ENCODE data around the gene ARHGEF28.

ARHGEF28 gene

DNA sequence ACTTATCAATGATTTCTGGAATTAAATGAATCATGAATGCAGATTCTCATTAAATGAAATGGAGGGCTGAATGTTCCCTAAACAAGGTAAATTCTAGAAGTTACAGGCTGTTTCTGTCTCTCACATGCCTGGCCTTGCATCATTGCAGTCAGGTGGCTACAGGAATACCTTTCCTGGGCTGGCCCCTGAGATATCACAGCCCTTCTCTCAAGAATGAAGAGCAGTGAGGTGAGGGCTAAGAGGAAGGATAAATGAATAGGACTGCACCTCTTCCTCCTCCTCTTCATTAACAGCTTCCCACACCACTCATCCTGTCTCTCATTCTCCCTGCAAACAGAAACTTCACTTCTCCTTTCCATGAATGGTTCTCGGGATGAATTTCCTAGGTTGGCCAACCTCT, 22.5 kb downstream of the ARHGEF28 start:
- no peaks in the 10 kb centered on the region for H3F3A ChIP-seq (ENCODE audit: insufficient read depth, low read length)
- H3K4me2 ChIP-seq (ENCODE audit: low read depth, low read length): no peak overlapping the region
- no peak for TF ChIP-seq EZH2phosphoT487 (IDR thresholded peaks at IDR 0.05; ENCODE audit: low read length)
- TF ChIP-seq, protein P1, sequence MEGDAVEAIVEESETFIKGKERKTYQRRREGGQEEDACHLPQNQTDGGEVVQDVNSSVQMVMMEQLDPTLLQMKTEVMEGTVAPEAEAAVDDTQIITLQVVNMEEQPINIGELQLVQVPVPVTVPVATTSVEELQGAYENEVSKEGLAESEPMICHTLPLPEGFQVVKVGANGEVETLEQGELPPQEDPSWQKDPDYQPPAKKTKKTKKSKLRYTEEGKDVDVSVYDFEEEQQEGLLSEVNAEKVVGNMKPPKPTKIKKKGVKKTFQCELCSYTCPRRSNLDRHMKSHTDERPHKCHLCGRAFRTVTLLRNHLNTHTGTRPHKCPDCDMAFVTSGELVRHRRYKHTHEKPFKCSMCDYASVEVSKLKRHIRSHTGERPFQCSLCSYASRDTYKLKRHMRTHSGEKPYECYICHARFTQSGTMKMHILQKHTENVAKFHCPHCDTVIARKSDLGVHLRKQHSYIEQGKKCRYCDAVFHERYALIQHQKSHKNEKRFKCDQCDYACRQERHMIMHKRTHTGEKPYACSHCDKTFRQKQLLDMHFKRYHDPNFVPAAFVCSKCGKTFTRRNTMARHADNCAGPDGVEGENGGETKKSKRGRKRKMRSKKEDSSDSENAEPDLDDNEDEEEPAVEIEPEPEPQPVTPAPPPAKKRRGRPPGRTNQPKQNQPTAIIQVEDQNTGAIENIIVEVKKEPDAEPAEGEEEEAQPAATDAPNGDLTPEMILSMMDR (IDR thresholded peaks at IDR 0.05; ENCODE audit: low read length): no peak
- no peak for TF ChIP-seq EZH2 (optimal IDR thresholded peaks at IDR 0.05; ENCODE audit: low read depth, low read length)
- H3K9me3 ChIP-seq (replicated peaks; ENCODE audit: insufficient read depth, low read length): no peaks in the 10 kb centered on the region
- H3K27me3 ChIP-seq (replicated peaks; ENCODE audit: insufficient read depth, low read length): no peaks in the 10 kb centered on the region
- no peak overlapping the region for H2AFZ ChIP-seq (ENCODE audit: low read length)
- H3K4me3 ChIP-seq (ENCODE audit: low read length): no peak overlapping the region
- no peaks in the 10 kb centered on the region for H3K4me1 ChIP-seq (ENCODE audit: low read length)
- no peaks in the 10 kb centered on the region for H3K79me2 ChIP-seq (ENCODE audit: low read length)
- H3K27ac ChIP-seq (ENCODE audit: low read length): no peak overlapping the region
- no peak for DNase-seq
- H3K36me3 ChIP-seq (replicated peaks; ENCODE audit: insufficient read depth, low read length): no peaks in the 10 kb centered on the region
- no peak overlapping the region for H3K9ac ChIP-seq (ENCODE audit: low read length)
- no peaks in the 10 kb centered on the region for H3K9me2 ChIP-seq (replicated peaks; ENCODE audit: insufficient read depth, low read length)
- no peaks in the 10 kb centered on the region for H4K20me1 ChIP-seq (ENCODE audit: insufficient read depth, low read length)

DNA sequence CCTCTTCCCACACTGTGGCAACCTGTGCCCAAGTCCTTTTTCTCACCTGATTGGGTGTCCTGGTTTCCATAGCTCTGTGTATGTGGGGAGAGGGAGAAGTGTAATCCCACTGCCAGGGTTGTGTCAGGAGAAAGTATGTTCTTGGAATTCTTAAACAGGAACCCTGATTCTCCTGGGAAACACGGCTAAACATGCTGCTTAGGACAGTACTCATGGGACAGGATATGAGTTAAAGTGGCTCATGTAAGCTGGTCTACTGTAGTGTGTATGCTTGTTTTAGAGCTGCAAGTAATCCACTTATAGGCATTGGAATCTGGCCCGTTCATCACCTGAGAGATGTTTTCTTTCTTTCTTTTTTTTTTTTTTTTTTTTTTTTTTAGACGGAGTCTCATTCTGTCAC, 23.9 kb downstream of the ARHGEF28 start:
- no peaks in the 10 kb centered on the region for H3K79me2 ChIP-seq (ENCODE audit: low read length)
- H3K27ac ChIP-seq (ENCODE audit: low read length): no peak overlapping the region
- no peaks in the 10 kb centered on the region for H4K20me1 ChIP-seq (ENCODE audit: insufficient read depth, low read length)
- H3K4me2 ChIP-seq (ENCODE audit: low read depth, low read length): no peak overlapping the region
- H3K9me3 ChIP-seq (replicated peaks; ENCODE audit: insufficient read depth, low read length): no peaks in the 10 kb centered on the region
- no peak overlapping the region for H3K9ac ChIP-seq (ENCODE audit: low read length)
- H3K4me1 ChIP-seq (ENCODE audit: low read length): no peaks in the 10 kb centered on the region
- no peak overlapping the region for H2AFZ ChIP-seq (ENCODE audit: low read length)
- no peaks in the 10 kb centered on the region for H3K9me2 ChIP-seq (replicated peaks; ENCODE audit: insufficient read depth, low read length)
- H3K27me3 ChIP-seq (replicated peaks; ENCODE audit: insufficient read depth, low read length): no peaks in the 10 kb centered on the region
- TF ChIP-seq EZH2phosphoT487 (IDR thresholded peaks at IDR 0.05; ENCODE audit: low read length): no peak
- TF ChIP-seq, protein P1 (IDR thresholded peaks at IDR 0.05; ENCODE audit: low read length): no peak
- TF ChIP-seq EZH2 (optimal IDR thresholded peaks at IDR 0.05; ENCODE audit: low read depth, low read length): no peak
- H3F3A ChIP-seq (ENCODE audit: insufficient read depth, low read length): no peaks in the 10 kb centered on the region
- H3K4me3 ChIP-seq (ENCODE audit: low read length): no peak overlapping the region
- DNase-seq: no peak
- H3K36me3 ChIP-seq (replicated peaks; ENCODE audit: insufficient read depth, low read length): no peaks in the 10 kb centered on the region

DNA sequence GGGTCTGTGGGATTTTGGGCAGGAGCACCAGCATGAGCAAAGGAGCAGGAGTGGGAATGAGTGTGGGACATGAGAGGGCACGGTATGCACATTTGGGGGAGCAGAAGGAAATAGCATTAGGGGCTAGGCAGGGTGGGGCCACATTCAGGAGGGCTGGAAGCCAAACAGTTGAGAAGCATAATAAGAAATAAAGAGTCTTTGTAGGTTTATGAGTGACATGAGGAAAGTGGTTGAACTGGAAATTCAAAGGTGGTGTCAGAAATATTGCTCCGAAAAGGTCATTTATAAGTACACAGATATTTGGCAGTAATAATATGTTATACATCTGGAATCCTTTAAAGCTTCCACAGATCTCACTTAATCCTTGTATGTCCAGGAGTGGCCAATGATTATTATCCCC, 26.4 kb downstream of the ARHGEF28 start:
- Histone ChIP-seq H3K4me1 (ENCODE audit: low read length) (no peaks in the 10 kb centered on the region), H3K4me2 (ENCODE audit: low read depth, low read length) (no peak overlapping the region), H3F3A (ENCODE audit: insufficient read depth, low read length) (no peaks in the 10 kb centered on the region), H3K36me3 (replicated peaks; ENCODE audit: insufficient read depth, low read length) (no peaks in the 10 kb centered on the region), H3K9me3 (replicated peaks; ENCODE audit: insufficient read depth, low read length) (no peaks in the 10 kb centered on the region), H4K20me1 (ENCODE audit: insufficient read depth, low read length) (no peaks in the 10 kb centered on the region), H3K9me2 (replicated peaks; ENCODE audit: insufficient read depth, low read length) (no peaks in the 10 kb centered on the region), H3K4me3 (ENCODE audit: low read length) (no peak overlapping the region), H3K79me2 (ENCODE audit: low read length) (no peaks in the 10 kb centered on the region), H2AFZ (ENCODE audit: low read length) (no peak overlapping the region), H3K9ac (ENCODE audit: low read length) (no peak overlapping the region), H3K27ac (ENCODE audit: low read length) (no peak overlapping the region), H3K27me3 (replicated peaks; ENCODE audit: insufficient read depth, low read length) (no peaks in the 10 kb centered on the region)
- TF ChIP-seq EZH2 (optimal IDR thresholded peaks at IDR 0.05; ENCODE audit: low read depth, low read length): no peak
- DNase-seq: no peak

DNA sequence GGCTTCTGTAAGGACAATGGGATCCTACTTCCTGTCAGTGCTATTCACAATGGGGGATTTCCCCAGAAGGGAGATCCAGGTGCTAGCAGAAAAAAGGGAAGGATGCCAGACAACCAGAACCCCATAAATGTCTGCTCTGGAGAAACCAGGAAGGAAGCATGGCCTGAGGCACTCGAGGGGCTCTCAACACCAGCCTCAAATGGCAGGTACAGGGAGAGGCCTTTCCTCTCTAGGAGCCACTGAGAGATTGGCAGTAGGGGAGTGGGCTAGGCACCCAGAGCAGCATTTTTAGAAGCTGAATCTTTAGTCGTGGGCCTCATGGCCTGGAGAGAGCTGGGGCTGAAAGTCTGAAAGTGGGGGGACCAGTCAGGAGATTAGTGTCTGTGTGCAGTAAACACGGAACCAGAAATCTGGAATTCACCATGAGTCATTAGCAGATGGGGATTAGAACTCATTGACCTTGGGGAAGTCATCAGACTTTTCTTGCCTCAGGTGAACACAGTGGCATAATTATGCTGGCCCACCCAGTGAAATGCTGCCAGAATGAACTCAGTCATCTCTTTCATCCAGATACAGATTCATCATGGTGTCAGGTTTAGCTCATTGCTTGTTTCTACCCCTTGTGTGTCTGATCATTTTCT, 28.3 kb downstream of the ARHGEF28 start:
- no peaks in the 10 kb centered on the region for H3K9me3 ChIP-seq (replicated peaks; ENCODE audit: insufficient read depth, low read length)
- no peak overlapping the region for H3K4me2 ChIP-seq (ENCODE audit: low read depth, low read length)
- no peak overlapping the region for H3K4me3 ChIP-seq (ENCODE audit: low read length)
- H4K20me1 ChIP-seq (ENCODE audit: insufficient read depth, low read length): no peaks in the 10 kb centered on the region
- H3K9me2 ChIP-seq (replicated peaks; ENCODE audit: insufficient read depth, low read length): no peaks in the 10 kb centered on the region
- no peaks in the 10 kb centered on the region for H3F3A ChIP-seq (ENCODE audit: insufficient read depth, low read length)
- no peak for DNase-seq
- no peaks in the 10 kb centered on the region for H3K79me2 ChIP-seq (ENCODE audit: low read length)
- no peak overlapping the region for H3K9ac ChIP-seq (ENCODE audit: low read length)
- no peaks in the 10 kb centered on the region for H3K4me1 ChIP-seq (ENCODE audit: low read length)
- no peak overlapping the region for H3K27ac ChIP-seq (ENCODE audit: low read length)
- H2AFZ ChIP-seq (ENCODE audit: low read length): no peak overlapping the region
- no peaks in the 10 kb centered on the region for H3K36me3 ChIP-seq (replicated peaks; ENCODE audit: insufficient read depth, low read length)
- H3K27me3 ChIP-seq (replicated peaks; ENCODE audit: insufficient read depth, low read length): no peaks in the 10 kb centered on the region
- TF ChIP-seq EZH2 (optimal IDR thresholded peaks at IDR 0.05; ENCODE audit: low read depth, low read length) (no peak), EZH2phosphoT487 (IDR thresholded peaks at IDR 0.05; ENCODE audit: low read length) (no peak)
- TF ChIP-seq, protein P1 (IDR thresholded peaks at IDR 0.05; ENCODE audit: low read length): no peak
